ENCODE data around the gene HEATR5A.
"Not testable (repeated sequence)": the region's sequence is repeated elsewhere in the genome, so short reads cannot be mapped to it uniquely, and the experiment has no call there.

DNA sequence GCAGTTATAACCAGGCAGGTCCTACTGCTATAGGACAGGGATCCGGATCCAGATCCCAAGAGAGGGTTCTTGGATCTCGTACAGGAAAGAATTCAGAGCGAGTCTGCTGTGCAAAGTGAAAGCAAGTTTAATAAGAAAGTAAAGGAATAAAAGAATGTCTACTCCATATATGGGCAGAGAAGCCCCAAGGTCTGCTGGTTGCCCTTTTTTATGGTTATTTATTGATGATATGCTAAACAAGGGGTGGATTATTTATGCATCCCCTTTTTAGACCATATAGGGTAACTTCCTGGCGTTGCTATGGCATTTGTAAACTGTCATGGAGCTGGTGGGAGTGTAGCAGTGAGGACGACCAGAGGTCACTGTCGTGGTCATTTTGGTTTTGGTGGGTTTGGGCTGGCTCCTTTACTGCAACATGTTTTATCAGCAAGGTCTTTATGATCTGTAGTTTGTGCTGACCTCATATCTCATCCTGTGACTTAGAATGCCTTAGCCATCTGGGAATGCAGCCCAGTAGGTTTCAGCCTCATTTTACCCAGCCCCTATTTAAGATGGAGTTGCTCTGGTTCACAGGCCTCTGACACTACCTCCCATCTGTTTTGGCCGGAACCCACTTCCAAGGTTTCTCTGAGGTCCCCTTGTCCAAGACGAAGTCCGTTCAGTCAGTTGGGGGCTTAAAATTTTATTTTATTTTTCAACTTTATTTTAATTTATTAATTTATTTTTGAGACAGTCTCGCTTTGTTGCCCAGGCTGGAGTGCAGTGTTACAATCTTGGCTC lies 178.0 kb downstream of the HEATR5A start:
- not testable (repeated sequence) for TF ChIP-seq CTCF (IDR thresholded peaks at IDR 0.05; ENCODE audit: low read depth, low read length); MAX (IDR thresholded peaks at IDR 0.05; ENCODE audit: low read depth, low read length); POLR2A (IDR thresholded peaks at IDR 0.05; ENCODE audit: extremely low read depth, insufficient read length); MYC (IDR thresholded peaks at IDR 0.05; ENCODE audit: low read depth, low read length)

Data from NB4 (cell line).